HEK293 (cell line): ENCODE data around the gene TLL2.

Experiments
- OVOL3 ChIP-seq: fragments of 450-650 bp; formaldehyde crosslinking; IDR thresholded peaks from 2 replicates; pipeline ENCODE4 v1.5.1; 2016; ENCODE audit warnings: missing biosample characterization, missing genetic modification characterization
- YY1 ChIP-seq: fragments of 450-650 bp; formaldehyde crosslinking; IDR thresholded peaks from 2 replicates; pipeline ENCODE4 v1.5.1; 2018; ENCODE audit warnings: missing biosample characterization, missing genetic modification characterization
- ZNF76 ChIP-seq: fragments of 450-650 bp; formaldehyde crosslinking; IDR thresholded peaks from 2 replicates; pipeline ENCODE4; 2016; ENCODE audit warnings: low read depth, missing biosample characterization, missing genetic modification characterization, borderline replicate concordance
- ZSCAN16 ChIP-seq: fragments of 450-650 bp; formaldehyde crosslinking; IDR thresholded peaks from 2 replicates; pipeline ENCODE4 v1.5.1; 2016; ENCODE audit warnings: missing biosample characterization, missing genetic modification characterization
- TF ChIP-seq, protein P1 (sequence below): fragments of 450-650 bp; formaldehyde crosslinking; IDR thresholded peaks from 2 replicates; pipeline ENCODE4 v1.5.1; 2016; ENCODE audit warnings: missing biosample characterization, missing genetic modification characterization
- TF ChIP-seq, protein P2 (sequence below): fragments of 450-650 bp; formaldehyde crosslinking; IDR thresholded peaks from 2 replicates; pipeline ENCODE4 v1.5.1; 2016; ENCODE audit warnings: missing biosample characterization, missing genetic modification characterization
- TF ChIP-seq, protein P3 (sequence below): fragments of 450-650 bp; formaldehyde crosslinking; IDR thresholded peaks from 2 replicates; pipeline ENCODE4 v1.5.1; 2016; ENCODE audit warnings: missing biosample characterization, missing genetic modification characterization

DNA sequence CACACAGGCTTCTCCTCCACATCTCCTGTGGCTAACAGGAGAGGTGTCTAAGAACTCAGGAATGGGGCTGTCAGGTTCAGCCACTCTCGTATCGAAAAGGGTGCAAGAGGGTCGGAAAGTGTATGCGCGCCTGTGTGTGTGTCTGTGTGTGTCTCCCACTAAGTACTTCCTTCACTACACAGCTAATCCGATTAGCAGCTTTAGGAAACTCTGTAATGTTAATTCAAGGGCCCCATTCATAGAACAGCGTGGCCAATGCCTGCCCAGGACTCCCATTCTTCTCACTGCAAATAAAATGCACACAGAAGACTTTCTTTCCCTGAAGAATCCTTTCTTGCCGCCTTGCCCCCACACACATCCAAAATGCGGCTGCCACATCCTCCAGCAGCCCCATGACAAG lies 39.9 kb downstream of the TLL2 start:
- TF ChIP-seq, protein P1, sequence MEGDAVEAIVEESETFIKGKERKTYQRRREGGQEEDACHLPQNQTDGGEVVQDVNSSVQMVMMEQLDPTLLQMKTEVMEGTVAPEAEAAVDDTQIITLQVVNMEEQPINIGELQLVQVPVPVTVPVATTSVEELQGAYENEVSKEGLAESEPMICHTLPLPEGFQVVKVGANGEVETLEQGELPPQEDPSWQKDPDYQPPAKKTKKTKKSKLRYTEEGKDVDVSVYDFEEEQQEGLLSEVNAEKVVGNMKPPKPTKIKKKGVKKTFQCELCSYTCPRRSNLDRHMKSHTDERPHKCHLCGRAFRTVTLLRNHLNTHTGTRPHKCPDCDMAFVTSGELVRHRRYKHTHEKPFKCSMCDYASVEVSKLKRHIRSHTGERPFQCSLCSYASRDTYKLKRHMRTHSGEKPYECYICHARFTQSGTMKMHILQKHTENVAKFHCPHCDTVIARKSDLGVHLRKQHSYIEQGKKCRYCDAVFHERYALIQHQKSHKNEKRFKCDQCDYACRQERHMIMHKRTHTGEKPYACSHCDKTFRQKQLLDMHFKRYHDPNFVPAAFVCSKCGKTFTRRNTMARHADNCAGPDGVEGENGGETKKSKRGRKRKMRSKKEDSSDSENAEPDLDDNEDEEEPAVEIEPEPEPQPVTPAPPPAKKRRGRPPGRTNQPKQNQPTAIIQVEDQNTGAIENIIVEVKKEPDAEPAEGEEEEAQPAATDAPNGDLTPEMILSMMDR (tag by site-specific recombination): no peak
- TF ChIP-seq ZSCAN16 (tag by site-specific recombination) (no peak), YY1 (tag by site-specific recombination) (no peak), OVOL3 (tag by site-specific recombination) (no peak), ZNF76 (tag by site-specific recombination) (no peak)
- TF ChIP-seq, protein P2, sequence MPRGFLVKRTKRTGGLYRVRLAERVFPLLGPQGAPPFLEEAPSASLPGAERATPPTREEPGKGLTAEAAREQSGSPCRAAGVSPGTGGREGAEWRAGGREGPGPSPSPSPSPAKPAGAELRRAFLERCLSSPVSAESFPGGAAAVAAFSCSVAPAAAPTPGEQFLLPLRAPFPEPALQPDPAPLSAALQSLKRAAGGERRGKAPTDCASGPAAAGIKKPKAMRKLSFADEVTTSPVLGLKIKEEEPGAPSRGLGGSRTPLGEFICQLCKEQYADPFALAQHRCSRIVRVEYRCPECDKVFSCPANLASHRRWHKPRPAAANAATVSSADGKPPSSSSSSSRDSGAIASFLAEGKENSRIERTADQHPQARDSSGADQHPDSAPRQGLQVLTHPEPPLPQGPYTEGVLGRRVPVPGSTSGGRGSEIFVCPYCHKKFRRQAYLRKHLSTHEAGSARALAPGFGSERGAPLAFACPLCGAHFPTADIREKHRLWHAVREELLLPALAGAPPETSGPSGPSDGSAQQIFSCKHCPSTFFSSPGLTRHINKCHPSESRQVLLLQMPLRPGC (tag by site-specific recombination): no peak
- TF ChIP-seq, protein P3, sequence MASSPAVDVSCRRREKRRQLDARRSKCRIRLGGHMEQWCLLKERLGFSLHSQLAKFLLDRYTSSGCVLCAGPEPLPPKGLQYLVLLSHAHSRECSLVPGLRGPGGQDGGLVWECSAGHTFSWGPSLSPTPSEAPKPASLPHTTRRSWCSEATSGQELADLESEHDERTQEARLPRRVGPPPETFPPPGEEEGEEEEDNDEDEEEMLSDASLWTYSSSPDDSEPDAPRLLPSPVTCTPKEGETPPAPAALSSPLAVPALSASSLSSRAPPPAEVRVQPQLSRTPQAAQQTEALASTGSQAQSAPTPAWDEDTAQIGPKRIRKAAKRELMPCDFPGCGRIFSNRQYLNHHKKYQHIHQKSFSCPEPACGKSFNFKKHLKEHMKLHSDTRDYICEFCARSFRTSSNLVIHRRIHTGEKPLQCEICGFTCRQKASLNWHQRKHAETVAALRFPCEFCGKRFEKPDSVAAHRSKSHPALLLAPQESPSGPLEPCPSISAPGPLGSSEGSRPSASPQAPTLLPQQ (tag by site-specific recombination): no peak
